WTC11 (cell line): ENCODE data around the gene R3HDM4. TPM values are rescaled to one million over a fixed set of nuclear protein-coding genes. Genes with fewer than 3 reads are reported as not detected.

Experiments
- ATAC-seq: fragments of 200-7000 bp; cut with Tn5 transposase; 2 replicates; pipeline ENCODE4 v1.10.0; 2021; ENCODE audit warnings: mild to moderate bottlenecking, moderate library complexity
- CTCF ChIA-PET: fragments of 300-600 bp; sonication (Branson Sonifier 250); formaldehyde crosslinking; loops from one replicate; lab custom pipeline; 2021; ENCODE audit warnings: antibody characterized with exemption; lab: Charles Lee
- POLR2A ChIA-PET: fragments of 350-600 bp; sonication (Branson Sonifier 250); formaldehyde crosslinking; loops from one replicate; lab custom pipeline; 2021; ENCODE audit warnings: antibody characterized with exemption; lab: Charles Lee
- DNase-seq: peaks from one replicate; pipeline ENCODE4 v3.0.0; 2021; ENCODE audit warnings: low spot score
- H3K27ac Mint-ChIP-seq: 2 replicates; pipeline ENCODE4 v1.8.0; 2021; ENCODE audit warnings: mixed read lengths
- H3K27me3 Mint-ChIP-seq: 2 replicates; pipeline ENCODE4 v1.8.0; 2021; ENCODE audit warnings: low read depth, mild to moderate bottlenecking, moderate library complexity, mixed read lengths
- H3K36me3 Mint-ChIP-seq: 2 replicates; pipeline ENCODE4 v1.8.0; 2021; ENCODE audit warnings: mixed read lengths
- H3K4me1 Mint-ChIP-seq: 2 replicates; pipeline ENCODE4 v1.8.0; 2022; ENCODE audit warnings: mixed read lengths
- H3K4me3 Mint-ChIP-seq: 2 replicates; pipeline ENCODE4 v1.8.0; 2021; ENCODE audit warnings: mild to moderate bottlenecking, moderate library complexity, mixed read lengths
- H3K9me3 Mint-ChIP-seq: 2 replicates; pipeline ENCODE4 v1.8.0; 2021; ENCODE audit warnings: mixed read lengths
- FOXP1 ChIP-seq: sonication (generic); formaldehyde crosslinking; IDR thresholded peaks from 2 replicates; pipeline ENCODE4 v1.8.0; 2022; ENCODE audit warnings: missing genetic modification reagents, mild to moderate bottlenecking, moderate library complexity, borderline replicate concordance
- GTF2I ChIP-seq: fragments of 250-450 bp; sonication (Bioruptor Pico); conservative IDR thresholded peaks from 2 replicates; pipeline ENCODE4 v1.4.0; 2021; ENCODE audit warnings: mild to moderate bottlenecking
- MXD4 ChIP-seq: fragments of 250-450 bp; sonication (Bioruptor Pico); IDR thresholded peaks from 2 replicates; pipeline ENCODE4 v1.8.0; 2021; ENCODE audit warnings: mild to moderate bottlenecking, moderate library complexity, borderline replicate concordance
- NR1H2 ChIP-seq: sonication (generic); formaldehyde crosslinking; IDR thresholded peaks from 2 replicates; pipeline ENCODE4 v1.9.0; 2021; ENCODE audit warnings: mild to moderate bottlenecking, moderate library complexity, missing genetic modification reagents
- RELA ChIP-seq: sonication (generic); formaldehyde crosslinking; IDR thresholded peaks from 2 replicates; pipeline ENCODE4 v1.8.1; 2022; ENCODE audit warnings: missing genetic modification reagents, mild to moderate bottlenecking, borderline replicate concordance
- ZNF121 ChIP-seq: sonication (generic); formaldehyde crosslinking; IDR thresholded peaks from 2 replicates; pipeline ENCODE4 v1.8.0; 2023; ENCODE audit warnings: missing genetic modification reagents
- ZNF219 ChIP-seq: sonication (generic); formaldehyde crosslinking; IDR thresholded peaks from 2 replicates; pipeline ENCODE4 v1.8.0; 2023; ENCODE audit warnings: missing genetic modification reagents, mild to moderate bottlenecking, borderline replicate concordance
- ZNF263 ChIP-seq: sonication (generic); formaldehyde crosslinking; IDR thresholded peaks from 2 replicates; pipeline ENCODE4 v1.8.1; 2022; ENCODE audit warnings: low read depth, mild to moderate bottlenecking, moderate library complexity, missing genetic modification reagents
- ZNF317 ChIP-seq: sonication (generic); formaldehyde crosslinking; IDR thresholded peaks from 2 replicates; pipeline ENCODE4 v1.8.1; 2023; ENCODE audit warnings: low read depth, mild to moderate bottlenecking, moderate library complexity, missing genetic modification reagents, borderline replicate concordance
- ZNF396 ChIP-seq: fragments of 250-450 bp; sonication (Bioruptor Pico); IDR thresholded peaks from 2 replicates; pipeline ENCODE4 v1.8.0; 2021; ENCODE audit warnings: mild to moderate bottlenecking, moderate library complexity, borderline replicate concordance
- ZNF416 ChIP-seq: fragments of 250-450 bp; sonication (Bioruptor Pico); IDR thresholded peaks from 2 replicates; pipeline ENCODE4 v1.9.0; 2021; ENCODE audit warnings: mild to moderate bottlenecking, inconsistent platforms
- ZNF423 ChIP-seq: fragments of 250-450 bp; sonication (Bioruptor Pico); IDR thresholded peaks from 2 replicates; pipeline ENCODE4 v2.1.2; 2022; ENCODE audit warnings: mild to moderate bottlenecking, moderate library complexity
- total RNA-seq: library from RNA; stranded (reverse); gene quantifications from 3 replicates; pipeline ENCODE4 v1.2.3, GENCODE V29; 2021
- TF ChIP-seq, protein P1 (sequence below): sonication (generic); formaldehyde crosslinking; IDR thresholded peaks from 2 replicates; pipeline ENCODE4 v1.8.0; 2023; ENCODE audit warnings: missing genetic modification reagents, mild to moderate bottlenecking, borderline replicate concordance
- TF ChIP-seq, protein P2 (sequence below): sonication (generic); formaldehyde crosslinking; IDR thresholded peaks from 2 replicates; pipeline ENCODE4 v1.8.1; 2022; ENCODE audit warnings: low read depth, mild to moderate bottlenecking, moderate library complexity, missing genetic modification reagents, borderline replicate concordance
- TF ChIP-seq, protein P3 (sequence below): sonication (generic); formaldehyde crosslinking; conservative IDR thresholded peaks from 2 replicates; pipeline ENCODE4 v1.8.1; 2023; ENCODE audit warnings: mild to moderate bottlenecking, low read depth, missing genetic modification reagents, moderate library complexity
- TF ChIP-seq, protein P4 (sequence below): sonication (generic); formaldehyde crosslinking; IDR thresholded peaks from 2 replicates; pipeline ENCODE4 v1.8.0; 2023; ENCODE audit warnings: missing genetic modification reagents

R3HDM4 gene
- total RNA-seq, 1 experiment from 2014 or later, result 99.5 TPM

DNA sequence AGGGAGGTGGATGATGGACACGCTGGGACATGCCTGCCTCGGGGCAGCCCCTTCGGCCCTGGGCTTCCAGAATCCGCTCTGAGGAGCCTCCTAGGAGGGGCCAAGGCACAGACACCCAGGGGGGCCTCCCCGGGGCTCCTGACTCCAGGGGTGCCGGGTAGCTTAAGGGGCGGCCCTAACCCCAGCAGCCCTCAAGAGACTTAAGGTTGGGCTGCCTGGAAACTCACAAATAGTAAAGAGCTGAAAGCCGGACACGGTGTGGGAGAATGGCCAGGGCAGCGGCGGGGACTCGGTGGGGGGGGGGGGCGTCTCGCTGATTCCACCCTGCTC, 20.5 kb upstream of the R3HDM4 start:
- ChIA-PET POLR2A (interaction anchor here (1.0 kb wide), 1 partner anchor 62 kb away, joined by 3 read pairs; no protein-coding TSS in a partner anchor), CTCF (interaction anchor here (0.9 to 3.4 kb wide), 3 partner anchors 26 to 52 kb away, joined by 6 to 13 read pairs (median 6); no protein-coding TSS in a partner anchor)
- Mint-ChIP-seq H3K4me3 (no peak overlapping the region), H3K4me1 (peaks cover 14% of the 10 kb centered on the region), H3K36me3 (peaks cover 18% of the 10 kb centered on the region), H3K27ac (no peak overlapping the region), H3K27me3 (no peaks in the 10 kb centered on the region), H3K9me3 (no peaks in the 10 kb centered on the region)
- no peak for ATAC-seq
- TF ChIP-seq, protein P1, sequence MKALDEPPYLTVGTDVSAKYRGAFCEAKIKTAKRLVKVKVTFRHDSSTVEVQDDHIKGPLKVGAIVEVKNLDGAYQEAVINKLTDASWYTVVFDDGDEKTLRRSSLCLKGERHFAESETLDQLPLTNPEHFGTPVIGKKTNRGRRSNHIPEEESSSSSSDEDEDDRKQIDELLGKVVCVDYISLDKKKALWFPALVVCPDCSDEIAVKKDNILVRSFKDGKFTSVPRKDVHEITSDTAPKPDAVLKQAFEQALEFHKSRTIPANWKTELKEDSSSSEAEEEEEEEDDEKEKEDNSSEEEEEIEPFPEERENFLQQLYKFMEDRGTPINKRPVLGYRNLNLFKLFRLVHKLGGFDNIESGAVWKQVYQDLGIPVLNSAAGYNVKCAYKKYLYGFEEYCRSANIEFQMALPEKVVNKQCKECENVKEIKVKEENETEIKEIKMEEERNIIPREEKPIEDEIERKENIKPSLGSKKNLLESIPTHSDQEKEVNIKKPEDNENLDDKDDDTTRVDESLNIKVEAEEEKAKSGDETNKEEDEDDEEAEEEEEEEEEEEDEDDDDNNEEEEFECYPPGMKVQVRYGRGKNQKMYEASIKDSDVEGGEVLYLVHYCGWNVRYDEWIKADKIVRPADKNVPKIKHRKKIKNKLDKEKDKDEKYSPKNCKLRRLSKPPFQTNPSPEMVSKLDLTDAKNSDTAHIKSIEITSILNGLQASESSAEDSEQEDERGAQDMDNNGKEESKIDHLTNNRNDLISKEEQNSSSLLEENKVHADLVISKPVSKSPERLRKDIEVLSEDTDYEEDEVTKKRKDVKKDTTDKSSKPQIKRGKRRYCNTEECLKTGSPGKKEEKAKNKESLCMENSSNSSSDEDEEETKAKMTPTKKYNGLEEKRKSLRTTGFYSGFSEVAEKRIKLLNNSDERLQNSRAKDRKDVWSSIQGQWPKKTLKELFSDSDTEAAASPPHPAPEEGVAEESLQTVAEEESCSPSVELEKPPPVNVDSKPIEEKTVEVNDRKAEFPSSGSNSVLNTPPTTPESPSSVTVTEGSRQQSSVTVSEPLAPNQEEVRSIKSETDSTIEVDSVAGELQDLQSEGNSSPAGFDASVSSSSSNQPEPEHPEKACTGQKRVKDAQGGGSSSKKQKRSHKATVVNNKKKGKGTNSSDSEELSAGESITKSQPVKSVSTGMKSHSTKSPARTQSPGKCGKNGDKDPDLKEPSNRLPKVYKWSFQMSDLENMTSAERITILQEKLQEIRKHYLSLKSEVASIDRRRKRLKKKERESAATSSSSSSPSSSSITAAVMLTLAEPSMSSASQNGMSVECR (CRISPR knock-in tag), result no peak
- peak; percentile 84 for TF ChIP-seq ZNF423 (CRISPR knock-in tag)
- no peak for DNase-seq

DNA sequence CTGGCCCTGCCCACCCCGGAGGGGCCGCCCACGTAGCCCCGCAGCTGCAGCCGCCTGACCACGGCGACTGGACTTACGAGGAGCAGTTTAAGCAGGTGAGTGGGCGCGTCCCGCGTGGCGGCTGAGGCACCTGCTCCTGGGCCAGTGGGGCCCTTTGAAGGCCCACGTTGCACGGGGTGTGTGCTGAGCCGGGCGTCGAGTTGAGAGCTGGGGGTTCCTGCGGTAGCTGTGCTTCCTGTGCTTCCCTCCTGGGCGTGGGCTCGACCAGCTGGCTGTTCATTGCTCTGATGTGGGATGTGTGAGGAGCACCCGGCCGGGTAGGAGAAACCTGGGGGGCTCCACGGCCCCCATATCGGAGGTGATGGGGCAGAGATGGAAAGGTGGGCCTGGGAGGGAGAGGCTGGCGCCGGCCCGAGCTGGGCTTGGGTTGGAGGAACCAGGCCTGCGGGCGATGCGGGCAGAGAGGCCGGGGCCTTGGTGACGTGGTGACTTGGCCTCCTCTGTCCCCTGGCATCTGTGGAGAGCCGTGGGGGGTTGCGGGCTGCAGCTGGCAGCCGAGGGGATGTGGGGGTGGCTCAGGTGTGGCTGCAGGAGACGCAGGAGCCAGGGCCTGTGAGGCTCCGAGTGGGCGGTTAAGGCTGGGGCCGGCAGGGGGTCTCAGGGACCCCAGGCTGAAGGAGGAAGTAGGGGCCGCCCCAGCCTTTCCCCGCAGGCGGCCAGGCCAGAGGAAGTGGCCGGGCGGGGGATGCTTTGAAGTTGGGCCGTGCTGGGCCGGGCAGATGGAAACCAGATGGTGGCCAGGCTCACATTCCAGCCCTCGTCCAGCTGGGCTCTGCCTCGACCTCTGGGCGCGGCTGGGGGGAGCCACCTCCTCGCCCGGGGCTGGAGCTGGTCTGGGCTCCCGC, 19.9 kb upstream of the R3HDM4 start:
- no peaks in the 10 kb centered on the region for H3K9me3 Mint-ChIP-seq
- H3K4me1 Mint-ChIP-seq, result peaks cover 16% of the 10 kb centered on the region
- ChIA-PET CTCF (interaction anchor here (0.9 to 3.4 kb wide), 3 partner anchors 27 to 52 kb away, joined by 6 to 13 read pairs (median 6); no protein-coding TSS in a partner anchor), POLR2A (interaction anchor here (1.0 kb wide), 1 partner anchor 62 kb away, joined by 3 read pairs; no protein-coding TSS in a partner anchor)
- H3K4me3 Mint-ChIP-seq, result no peak overlapping the region
- peak; percentile 18; the same call in 1 of the 2 replicates for ATAC-seq
- H3K36me3 Mint-ChIP-seq, result peaks cover 15% of the 10 kb centered on the region
- no peaks in the 10 kb centered on the region for H3K27me3 Mint-ChIP-seq
- peak overlapping the region; percentile 63; the same call in 1 of the 2 replicates for H3K27ac Mint-ChIP-seq
- DNase-seq, result no peak
- TF ChIP-seq, protein P2, sequence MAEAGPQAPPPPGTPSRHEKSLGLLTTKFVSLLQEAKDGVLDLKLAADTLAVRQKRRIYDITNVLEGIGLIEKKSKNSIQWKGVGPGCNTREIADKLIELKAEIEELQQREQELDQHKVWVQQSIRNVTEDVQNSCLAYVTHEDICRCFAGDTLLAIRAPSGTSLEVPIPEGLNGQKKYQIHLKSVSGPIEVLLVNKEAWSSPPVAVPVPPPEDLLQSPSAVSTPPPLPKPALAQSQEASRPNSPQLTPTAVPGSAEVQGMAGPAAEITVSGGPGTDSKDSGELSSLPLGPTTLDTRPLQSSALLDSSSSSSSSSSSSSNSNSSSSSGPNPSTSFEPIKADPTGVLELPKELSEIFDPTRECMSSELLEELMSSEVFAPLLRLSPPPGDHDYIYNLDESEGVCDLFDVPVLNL (CRISPR knock-in tag), result no peak
- TF ChIP-seq RELA (CRISPR knock-in tag), result no peak
- no peak for TF ChIP-seq ZNF219
- TF ChIP-seq, protein P1 (CRISPR knock-in tag), result no peak
- TF ChIP-seq FOXP1 (CRISPR knock-in tag), result no peak
- no peak for TF ChIP-seq GTF2I (CRISPR knock-in tag)
- TF ChIP-seq ZNF263, result no peak
- TF ChIP-seq ZNF317, result no peak
- TF ChIP-seq, protein P3, sequence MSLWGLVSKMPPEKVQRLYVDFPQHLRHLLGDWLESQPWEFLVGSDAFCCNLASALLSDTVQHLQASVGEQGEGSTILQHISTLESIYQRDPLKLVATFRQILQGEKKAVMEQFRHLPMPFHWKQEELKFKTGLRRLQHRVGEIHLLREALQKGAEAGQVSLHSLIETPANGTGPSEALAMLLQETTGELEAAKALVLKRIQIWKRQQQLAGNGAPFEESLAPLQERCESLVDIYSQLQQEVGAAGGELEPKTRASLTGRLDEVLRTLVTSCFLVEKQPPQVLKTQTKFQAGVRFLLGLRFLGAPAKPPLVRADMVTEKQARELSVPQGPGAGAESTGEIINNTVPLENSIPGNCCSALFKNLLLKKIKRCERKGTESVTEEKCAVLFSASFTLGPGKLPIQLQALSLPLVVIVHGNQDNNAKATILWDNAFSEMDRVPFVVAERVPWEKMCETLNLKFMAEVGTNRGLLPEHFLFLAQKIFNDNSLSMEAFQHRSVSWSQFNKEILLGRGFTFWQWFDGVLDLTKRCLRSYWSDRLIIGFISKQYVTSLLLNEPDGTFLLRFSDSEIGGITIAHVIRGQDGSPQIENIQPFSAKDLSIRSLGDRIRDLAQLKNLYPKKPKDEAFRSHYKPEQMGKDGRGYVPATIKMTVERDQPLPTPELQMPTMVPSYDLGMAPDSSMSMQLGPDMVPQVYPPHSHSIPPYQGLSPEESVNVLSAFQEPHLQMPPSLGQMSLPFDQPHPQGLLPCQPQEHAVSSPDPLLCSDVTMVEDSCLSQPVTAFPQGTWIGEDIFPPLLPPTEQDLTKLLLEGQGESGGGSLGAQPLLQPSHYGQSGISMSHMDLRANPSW (CRISPR knock-in tag), result no peak
- TF ChIP-seq ZNF423 (CRISPR knock-in tag), result no peak
- TF ChIP-seq, protein P4, sequence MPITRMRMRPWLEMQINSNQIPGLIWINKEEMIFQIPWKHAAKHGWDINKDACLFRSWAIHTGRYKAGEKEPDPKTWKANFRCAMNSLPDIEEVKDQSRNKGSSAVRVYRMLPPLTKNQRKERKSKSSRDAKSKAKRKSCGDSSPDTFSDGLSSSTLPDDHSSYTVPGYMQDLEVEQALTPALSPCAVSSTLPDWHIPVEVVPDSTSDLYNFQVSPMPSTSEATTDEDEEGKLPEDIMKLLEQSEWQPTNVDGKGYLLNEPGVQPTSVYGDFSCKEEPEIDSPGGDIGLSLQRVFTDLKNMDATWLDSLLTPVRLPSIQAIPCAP (CRISPR knock-in tag), result no peak
- TF ChIP-seq NR1H2 (CRISPR knock-in tag), result no peak
- TF ChIP-seq MXD4 (CRISPR knock-in tag), result no peak
- no peak for TF ChIP-seq ZNF416 (CRISPR knock-in tag)
- TF ChIP-seq ZNF396 (CRISPR knock-in tag), result no peak
- peak; percentile 28; the same call in 1 of the 2 replicates for TF ChIP-seq ZNF121
